ENCODE results near the gene SLC51B. TPM values are rescaled to one million over a fixed set of nuclear protein-coding genes. Genes with fewer than 3 reads are reported as not detected.

Gene SLC51B
- total and polyA plus RNA-seq, 5 donors from 2014 or later: not detected

- Histone ChIP-seq H3K27ac (ENCODE audit: insufficient read depth, low read length, poor library complexity, severe bottlenecking) (no peak overlapping the region), H3K36me3 (ENCODE audit: control insufficient read depth, insufficient read depth, low read length) (peaks cover 35% of the 10 kb centered on the region), H3K4me1 (ENCODE audit: control insufficient read depth, insufficient read depth, low read length, poor library complexity, severe bottlenecking) (no peaks in the 10 kb centered on the region), H3K9me3 (ENCODE audit: control insufficient read depth in 2 of 2, low read length in 2 of 2) (no peaks in the 10 kb centered on the region), H3K27me3 (ENCODE audit: control insufficient read depth, insufficient read depth, low read length) (no peaks in the 10 kb centered on the region), H3K4me3 (ENCODE audit: low read depth, low read length) (no peak overlapping the region)
- Mint-ChIP-seq H3K27me3 (no peaks in the 10 kb centered on the region), H3K4me1 (peaks cover 0 to 5% (median 1%) of the 10 kb centered on the region in 4 donors), H3K27ac (no peak overlapping the region), H3K36me3 (peaks cover 40% of the 10 kb centered on the region), H3K4me3 (no peak overlapping the region), H3K9me3 (no peaks in the 10 kb centered on the region)
- no peak for ATAC-seq (ENCODE audit: low read depth in 2 of 2)
- no peak for DNase-seq
Measured at GRCh38 chr15:65100442-65100841, 55.3 kb downstream of the SLC51B start.

GRCh38 chr15:65101411-65101890 lies 56.3 kb downstream of the SLC51B start:
- DNase-seq: peak; percentile 8 to 52 (median 9)
- Histone ChIP-seq H3K27me3 (ENCODE audit: control insufficient read depth, insufficient read depth, low read length) (no peaks in the 10 kb centered on the region), H3K4me1 (ENCODE audit: control insufficient read depth, insufficient read depth, low read length, poor library complexity, severe bottlenecking) (no peaks in the 10 kb centered on the region), H3K27ac (ENCODE audit: insufficient read depth, low read length, poor library complexity, severe bottlenecking) (no peak overlapping the region), H3K36me3 (ENCODE audit: control insufficient read depth, insufficient read depth, low read length) (peaks cover 41% of the 10 kb centered on the region), H3K9me3 (ENCODE audit: control insufficient read depth in 2 of 2, low read length in 2 of 2) (no peaks in the 10 kb centered on the region), H3K4me3 (ENCODE audit: low read depth, low read length) (no peak overlapping the region)
- no peak for ATAC-seq (ENCODE audit: low read depth in 2 of 2)
- Mint-ChIP-seq H3K36me3 (peaks cover 43% of the 10 kb centered on the region), H3K27me3 (no peaks in the 10 kb centered on the region), H3K4me1 (peaks cover 0 to 5% (median 1%) of the 10 kb centered on the region in 4 donors), H3K4me3 (no peak overlapping the region), H3K27ac (peak overlapping the region in 1 of 3 donors; percentile 84), H3K9me3 (no peaks in the 10 kb centered on the region)

GRCh38 chr15:65101891-65102708 lies 56.9 kb downstream of the SLC51B start:
- Mint-ChIP-seq H3K27me3 (no peaks in the 10 kb centered on the region), H3K4me3 (no peak overlapping the region), H3K4me1 (peaks cover 0 to 5% (median 1%) of the 10 kb centered on the region in 4 donors), H3K9me3 (no peaks in the 10 kb centered on the region), H3K36me3 (peaks cover 43% of the 10 kb centered on the region), H3K27ac (peak overlapping the region in 1 of 3 donors; percentile 84)
- no peak for ATAC-seq (ENCODE audit: low read depth in 2 of 2)
- Histone ChIP-seq H3K9me3 (ENCODE audit: control insufficient read depth in 2 of 2, low read length in 2 of 2) (no peaks in the 10 kb centered on the region), H3K4me3 (ENCODE audit: low read depth, low read length) (no peak overlapping the region), H3K4me1 (ENCODE audit: control insufficient read depth, insufficient read depth, low read length, poor library complexity, severe bottlenecking) (no peaks in the 10 kb centered on the region), H3K27me3 (ENCODE audit: control insufficient read depth, insufficient read depth, low read length) (no peaks in the 10 kb centered on the region), H3K36me3 (ENCODE audit: control insufficient read depth, insufficient read depth, low read length) (peaks cover 41% of the 10 kb centered on the region), H3K27ac (ENCODE audit: insufficient read depth, low read length, poor library complexity, severe bottlenecking) (no peak overlapping the region)
- no peak for DNase-seq

GRCh38 chr15:65102912-65103311 lies 57.7 kb downstream of the SLC51B start:
- Mint-ChIP-seq H3K9me3 (no peaks in the 10 kb centered on the region), H3K27me3 (no peaks in the 10 kb centered on the region), H3K36me3 (peaks cover 40% of the 10 kb centered on the region), H3K27ac (peak overlapping the region in 1 of 3 donors; percentile 13), H3K4me3 (no peak overlapping the region), H3K4me1 (peaks cover 0 to 5% (median 1%) of the 10 kb centered on the region in 4 donors)
- Histone ChIP-seq H3K36me3 (ENCODE audit: control insufficient read depth, insufficient read depth, low read length) (peaks cover 36% of the 10 kb centered on the region), H3K4me1 (ENCODE audit: control insufficient read depth, insufficient read depth, low read length, poor library complexity, severe bottlenecking) (no peaks in the 10 kb centered on the region), H3K9me3 (ENCODE audit: control insufficient read depth in 2 of 2, low read length in 2 of 2) (no peaks in the 10 kb centered on the region), H3K27me3 (ENCODE audit: control insufficient read depth, insufficient read depth, low read length) (no peaks in the 10 kb centered on the region), H3K27ac (ENCODE audit: insufficient read depth, low read length, poor library complexity, severe bottlenecking) (no peak overlapping the region), H3K4me3 (ENCODE audit: low read depth, low read length) (no peak overlapping the region)
- no peak for ATAC-seq (ENCODE audit: low read depth in 2 of 2)
- DNase-seq: no peak

Other genes starting within 250 kb of the SLC51B start
- 0.37 TPM for gene PIF1, start 219.7 kb upstream of the SLC51B start, total RNA-seq
- gene PIF1, start 219.7 kb upstream of the SLC51B start, polyA plus RNA-seq: under 1 TPM in 3 of 4 donors, not detected in 1; 0.07 to 0.34 (median 0.24) TPM
- gene PLEKHO2, start 203.5 kb upstream of the SLC51B start, total RNA-seq: 15.6 TPM
- 10 to 100 TPM; 27.2 to 33.4 (median 29.3) TPM for gene PLEKHO2, start 203.5 kb upstream of the SLC51B start, polyA plus RNA-seq
- gene ANKDD1A, start 133.5 kb upstream of the SLC51B start, total RNA-seq: 12.4 TPM
- gene ANKDD1A, start 133.5 kb upstream of the SLC51B start, polyA plus RNA-seq: 1 to 10 TPM in 2 of 4 donors, under 1 TPM in 2; 0.35 to 5.4 (median 0.83) TPM
- 46.9 TPM for gene SPG21, start 55.5 kb upstream of the SLC51B start, total RNA-seq
- gene SPG21, start 55.5 kb upstream of the SLC51B start, polyA plus RNA-seq: 100 to 1,000 TPM; 126 to 146 (median 136) TPM
- 6.1 TPM for gene MTFMT, start 15.7 kb upstream of the SLC51B start, total RNA-seq
- 10 to 100 TPM; 18.7 to 26.9 (median 19.9) TPM for gene MTFMT, start 15.7 kb upstream of the SLC51B start, polyA plus RNA-seq
- gene RASL12, start 22.6 kb downstream of the SLC51B start, total RNA-seq: not detected
- gene RASL12, start 22.6 kb downstream of the SLC51B start, polyA plus RNA-seq: not detected
- not detected for gene KBTBD13, start 31.4 kb downstream of the SLC51B start, total RNA-seq
- not detected for gene KBTBD13, start 31.4 kb downstream of the SLC51B start, polyA plus RNA-seq
- 10.1 TPM for gene UBAP1L, start 69.8 kb downstream of the SLC51B start, total RNA-seq
- gene UBAP1L, start 69.8 kb downstream of the SLC51B start, polyA plus RNA-seq: under 1 TPM in 3 of 4 donors, not detected in 1; 0.08 to 0.42 (median 0.21) TPM
- 37.6 TPM for gene PDCD7, start 88.4 kb downstream of the SLC51B start, total RNA-seq
- 10 to 100 TPM; 12.3 to 19.0 (median 13.5) TPM for gene PDCD7, start 88.4 kb downstream of the SLC51B start, polyA plus RNA-seq
- gene CLPX, start 140.0 kb downstream of the SLC51B start, total RNA-seq: 39.8 TPM
- 10 to 100 TPM; 31.2 to 37.5 (median 35.7) TPM for gene CLPX, start 140.0 kb downstream of the SLC51B start, polyA plus RNA-seq
- gene CILP, start 166.1 kb downstream of the SLC51B start, total RNA-seq: 0.52 TPM
- gene CILP, start 166.1 kb downstream of the SLC51B start, polyA plus RNA-seq: not detected
- gene PARP16, start 241.5 kb downstream of the SLC51B start, total RNA-seq: 14.9 TPM
- 10 to 100 TPM; 20.4 to 25.9 (median 22.3) TPM for gene PARP16, start 241.5 kb downstream of the SLC51B start, polyA plus RNA-seq